ENCODE data around the gene PTPRG.

DNA sequence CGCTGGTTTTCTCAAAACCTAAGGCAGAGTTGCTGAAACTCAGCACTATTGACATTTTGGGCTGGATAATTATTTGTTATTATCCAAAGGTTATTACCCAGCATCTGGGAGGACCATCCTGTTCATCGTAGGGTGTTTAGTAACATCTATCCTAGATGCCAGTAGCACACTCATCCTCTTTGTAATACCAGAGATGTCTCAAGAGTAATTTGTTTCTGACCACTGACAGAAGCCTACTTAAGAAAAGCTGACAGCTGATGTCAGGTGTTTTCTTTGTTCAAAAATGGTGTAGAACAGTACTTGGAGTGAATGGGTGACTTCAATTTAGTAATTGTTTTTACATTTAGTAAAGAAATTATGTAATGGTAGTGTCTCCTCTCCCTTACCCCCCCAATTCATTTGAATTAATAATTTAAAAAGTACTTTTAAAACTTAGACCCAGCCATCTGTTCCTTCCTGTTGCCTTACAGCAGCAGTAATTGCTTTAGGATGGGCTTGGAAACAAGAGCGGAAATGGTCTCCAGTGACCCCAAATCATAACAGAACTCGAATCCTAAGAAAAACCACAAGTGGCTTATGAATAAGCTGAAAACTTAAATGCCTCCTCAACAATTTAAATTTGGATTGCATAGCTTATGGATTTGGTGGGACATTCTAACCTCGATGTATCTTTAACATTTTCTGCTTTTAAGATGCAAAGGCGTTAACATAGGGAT is 105.4 kb downstream of the PTPRG start:
- TF ChIP-seq, protein P1, sequence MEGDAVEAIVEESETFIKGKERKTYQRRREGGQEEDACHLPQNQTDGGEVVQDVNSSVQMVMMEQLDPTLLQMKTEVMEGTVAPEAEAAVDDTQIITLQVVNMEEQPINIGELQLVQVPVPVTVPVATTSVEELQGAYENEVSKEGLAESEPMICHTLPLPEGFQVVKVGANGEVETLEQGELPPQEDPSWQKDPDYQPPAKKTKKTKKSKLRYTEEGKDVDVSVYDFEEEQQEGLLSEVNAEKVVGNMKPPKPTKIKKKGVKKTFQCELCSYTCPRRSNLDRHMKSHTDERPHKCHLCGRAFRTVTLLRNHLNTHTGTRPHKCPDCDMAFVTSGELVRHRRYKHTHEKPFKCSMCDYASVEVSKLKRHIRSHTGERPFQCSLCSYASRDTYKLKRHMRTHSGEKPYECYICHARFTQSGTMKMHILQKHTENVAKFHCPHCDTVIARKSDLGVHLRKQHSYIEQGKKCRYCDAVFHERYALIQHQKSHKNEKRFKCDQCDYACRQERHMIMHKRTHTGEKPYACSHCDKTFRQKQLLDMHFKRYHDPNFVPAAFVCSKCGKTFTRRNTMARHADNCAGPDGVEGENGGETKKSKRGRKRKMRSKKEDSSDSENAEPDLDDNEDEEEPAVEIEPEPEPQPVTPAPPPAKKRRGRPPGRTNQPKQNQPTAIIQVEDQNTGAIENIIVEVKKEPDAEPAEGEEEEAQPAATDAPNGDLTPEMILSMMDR (IDR thresholded peaks at IDR 0.05): no peak
- TF ChIP-seq POLR2A (IDR thresholded peaks at IDR 0.05): no peak
